IMR-90 (cell line): ENCODE results near the gene FAM3D.

Experiments used
- RAD21 ChIP-seq: IDR thresholded peaks from 2 replicates; pipeline ENCODE4 v1.6.1; 2012; ENCODE audit warnings: low read length, improper control_type of control experiment
- SMC3 ChIP-seq: fragments of 150-350 bp; IDR thresholded peaks from 2 replicates; pipeline ENCODE4 v1.6.1; 2016; ENCODE audit warnings: low read depth, mild to moderate bottlenecking, antibody characterized with exemption, low read length, moderate library complexity
- TF ChIP-seq, protein P1 (sequence below): conservative IDR thresholded peaks from 2 replicates; pipeline ENCODE4 v1.5.1; 2012; ENCODE audit warnings: mild to moderate bottlenecking, low read depth, low read length, improper control_type of control experiment
- TF ChIP-seq, protein P2 (sequence below): fragments of 150-350 bp; IDR thresholded peaks from 2 replicates; pipeline ENCODE4 v1.6.1; 2017; ENCODE audit warnings: mild to moderate bottlenecking, antibody characterized with exemption, low read length, low read depth
- TF ChIP-seq, protein P3 (sequence below): fragments of 150-350 bp; IDR thresholded peaks from 2 replicates; pipeline ENCODE4 v1.6.1; 2016; ENCODE audit warnings: low read depth, mild to moderate bottlenecking, low read length, moderate library complexity, borderline replicate concordance

DNA sequence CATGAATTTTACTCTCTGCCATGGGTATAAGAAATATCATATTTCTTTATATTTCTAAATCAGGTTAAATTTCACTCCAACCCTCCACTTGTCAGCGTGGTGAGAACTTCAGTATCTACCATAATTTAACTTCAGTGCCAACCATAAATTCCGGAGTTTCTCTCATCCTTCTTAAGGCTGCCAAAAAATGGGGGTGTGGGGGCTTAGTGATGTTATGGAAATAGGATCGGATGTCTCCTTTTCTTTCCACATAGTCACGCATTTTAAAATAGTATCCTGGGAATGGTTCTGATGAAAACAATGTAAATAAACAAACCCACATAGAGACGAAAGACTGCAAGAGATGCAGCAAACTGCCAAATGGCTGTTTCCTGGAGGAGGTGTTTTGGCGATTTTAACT lies 12.9 kb upstream of the FAM3D start:
- no peak for TF ChIP-seq RAD21
- TF ChIP-seq, protein P1, sequence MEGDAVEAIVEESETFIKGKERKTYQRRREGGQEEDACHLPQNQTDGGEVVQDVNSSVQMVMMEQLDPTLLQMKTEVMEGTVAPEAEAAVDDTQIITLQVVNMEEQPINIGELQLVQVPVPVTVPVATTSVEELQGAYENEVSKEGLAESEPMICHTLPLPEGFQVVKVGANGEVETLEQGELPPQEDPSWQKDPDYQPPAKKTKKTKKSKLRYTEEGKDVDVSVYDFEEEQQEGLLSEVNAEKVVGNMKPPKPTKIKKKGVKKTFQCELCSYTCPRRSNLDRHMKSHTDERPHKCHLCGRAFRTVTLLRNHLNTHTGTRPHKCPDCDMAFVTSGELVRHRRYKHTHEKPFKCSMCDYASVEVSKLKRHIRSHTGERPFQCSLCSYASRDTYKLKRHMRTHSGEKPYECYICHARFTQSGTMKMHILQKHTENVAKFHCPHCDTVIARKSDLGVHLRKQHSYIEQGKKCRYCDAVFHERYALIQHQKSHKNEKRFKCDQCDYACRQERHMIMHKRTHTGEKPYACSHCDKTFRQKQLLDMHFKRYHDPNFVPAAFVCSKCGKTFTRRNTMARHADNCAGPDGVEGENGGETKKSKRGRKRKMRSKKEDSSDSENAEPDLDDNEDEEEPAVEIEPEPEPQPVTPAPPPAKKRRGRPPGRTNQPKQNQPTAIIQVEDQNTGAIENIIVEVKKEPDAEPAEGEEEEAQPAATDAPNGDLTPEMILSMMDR = no peak
- TF ChIP-seq, protein P2, sequence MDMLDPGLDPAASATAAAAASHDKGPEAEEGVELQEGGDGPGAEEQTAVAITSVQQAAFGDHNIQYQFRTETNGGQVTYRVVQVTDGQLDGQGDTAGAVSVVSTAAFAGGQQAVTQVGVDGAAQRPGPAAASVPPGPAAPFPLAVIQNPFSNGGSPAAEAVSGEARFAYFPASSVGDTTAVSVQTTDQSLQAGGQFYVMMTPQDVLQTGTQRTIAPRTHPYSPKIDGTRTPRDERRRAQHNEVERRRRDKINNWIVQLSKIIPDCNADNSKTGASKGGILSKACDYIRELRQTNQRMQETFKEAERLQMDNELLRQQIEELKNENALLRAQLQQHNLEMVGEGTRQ = no peak
- TF ChIP-seq, protein P3, sequence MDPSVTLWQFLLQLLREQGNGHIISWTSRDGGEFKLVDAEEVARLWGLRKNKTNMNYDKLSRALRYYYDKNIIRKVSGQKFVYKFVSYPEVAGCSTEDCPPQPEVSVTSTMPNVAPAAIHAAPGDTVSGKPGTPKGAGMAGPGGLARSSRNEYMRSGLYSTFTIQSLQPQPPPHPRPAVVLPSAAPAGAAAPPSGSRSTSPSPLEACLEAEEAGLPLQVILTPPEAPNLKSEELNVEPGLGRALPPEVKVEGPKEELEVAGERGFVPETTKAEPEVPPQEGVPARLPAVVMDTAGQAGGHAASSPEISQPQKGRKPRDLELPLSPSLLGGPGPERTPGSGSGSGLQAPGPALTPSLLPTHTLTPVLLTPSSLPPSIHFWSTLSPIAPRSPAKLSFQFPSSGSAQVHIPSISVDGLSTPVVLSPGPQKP = no peak
- TF ChIP-seq SMC3 = no peak
